ENCODE results near the gene PLB1.

Gene PLB1

GRCh38 chr2:28457237-28457636 lies 38.6 kb upstream of the PLB1 start:
- TF ChIP-seq CEBPB (IDR thresholded peaks at IDR 0.05), result no peak
- TF ChIP-seq EGR1 (IDR thresholded peaks at IDR 0.05), result no peak
- no peak for TF ChIP-seq TEAD4 (IDR thresholded peaks at IDR 0.05)
- no peak for TF ChIP-seq TAF1 (IDR thresholded peaks at IDR 0.05; ENCODE audit: low read depth)

GRCh38 chr2:28461056-28461455 lies 34.8 kb upstream of the PLB1 start:
- no peak for TF ChIP-seq CREB1 (IDR thresholded peaks at IDR 0.05; ENCODE audit: low read depth)
- no peak for TF ChIP-seq YY1 (IDR thresholded peaks at IDR 0.05; ENCODE audit: low read depth)
- no peak for TF ChIP-seq FOXM1 (IDR thresholded peaks at IDR 0.05; ENCODE audit: borderline replicate concordance, low read depth)
- TF ChIP-seq EP300 (IDR thresholded peaks at IDR 0.05; ENCODE audit: borderline replicate concordance), result no peak
- TF ChIP-seq TCF12 (IDR thresholded peaks at IDR 0.05; ENCODE audit: low read depth), result no peak
- no peak for TF ChIP-seq TAF1 (IDR thresholded peaks at IDR 0.05; ENCODE audit: low read depth)
- TF ChIP-seq USF1 (IDR thresholded peaks at IDR 0.05), result no peak
- TF ChIP-seq REST (IDR thresholded peaks at IDR 0.05; ENCODE audit: low read depth), result no peak
- TF ChIP-seq CEBPB (IDR thresholded peaks at IDR 0.05), result no peak
- TF ChIP-seq NFIC (IDR thresholded peaks at IDR 0.05), result no peak
- no peak for TF ChIP-seq RAD21 (IDR thresholded peaks at IDR 0.05; ENCODE audit: low read depth)
- no peak for TF ChIP-seq MAX (IDR thresholded peaks at IDR 0.05)

- no peak for TF ChIP-seq ZBTB7A (IDR thresholded peaks at IDR 0.05; ENCODE audit: low read depth)
- no peak for TF ChIP-seq FOXM1 (IDR thresholded peaks at IDR 0.05; ENCODE audit: borderline replicate concordance, low read depth)
- no peak for TF ChIP-seq TCF12 (IDR thresholded peaks at IDR 0.05; ENCODE audit: low read depth)
- TF ChIP-seq RAD21 (IDR thresholded peaks at IDR 0.05; ENCODE audit: low read depth), result no peak
- no peak for TF ChIP-seq CREB1 (IDR thresholded peaks at IDR 0.05; ENCODE audit: low read depth)
- TF ChIP-seq EP300 (IDR thresholded peaks at IDR 0.05; ENCODE audit: borderline replicate concordance), result no peak
- no peak for TF ChIP-seq NFIC (IDR thresholded peaks at IDR 0.05)
- TF ChIP-seq YY1 (IDR thresholded peaks at IDR 0.05; ENCODE audit: low read depth), result no peak
- TF ChIP-seq MAX (IDR thresholded peaks at IDR 0.05), result no peak
- no peak for TF ChIP-seq CEBPB (IDR thresholded peaks at IDR 0.05)
- no peak for TF ChIP-seq USF1 (IDR thresholded peaks at IDR 0.05)
- no peak for TF ChIP-seq TAF1 (IDR thresholded peaks at IDR 0.05; ENCODE audit: low read depth)
- TF ChIP-seq TEAD4 (IDR thresholded peaks at IDR 0.05), result no peak
These were observed 33.7 kb upstream of the PLB1 start for GRCh38 chr2:28462122-28462521.

- TF ChIP-seq EGR1 (IDR thresholded peaks at IDR 0.05) (no peak), YY1 (IDR thresholded peaks at IDR 0.05; ENCODE audit: low read depth) (no peak), EP300 (IDR thresholded peaks at IDR 0.05; ENCODE audit: borderline replicate concordance) (no peak), CEBPB (IDR thresholded peaks at IDR 0.05) (no peak), TEAD4 (IDR thresholded peaks at IDR 0.05) (no peak), NFIC (IDR thresholded peaks at IDR 0.05) (no peak), MAX (IDR thresholded peaks at IDR 0.05) (no peak), FOXM1 (IDR thresholded peaks at IDR 0.05; ENCODE audit: borderline replicate concordance, low read depth) (no peak), TCF12 (IDR thresholded peaks at IDR 0.05; ENCODE audit: low read depth) (no peak), REST (IDR thresholded peaks at IDR 0.05; ENCODE audit: low read depth) (no peak), ZBTB7A (IDR thresholded peaks at IDR 0.05; ENCODE audit: low read depth) (no peak), USF1 (IDR thresholded peaks at IDR 0.05) (no peak), RAD21 (IDR thresholded peaks at IDR 0.05; ENCODE audit: low read depth) (no peak), CREB1 (IDR thresholded peaks at IDR 0.05; ENCODE audit: low read depth) (no peak), TAF1 (IDR thresholded peaks at IDR 0.05; ENCODE audit: low read depth) (no peak)
These were observed 32.5 kb upstream of the PLB1 start for GRCh38 chr2:28463211-28463816.

- TF ChIP-seq TAF1 (IDR thresholded peaks at IDR 0.05; ENCODE audit: low read depth), result no peak
- TF ChIP-seq REST (IDR thresholded peaks at IDR 0.05; ENCODE audit: low read depth), result no peak
- TF ChIP-seq TEAD4 (IDR thresholded peaks at IDR 0.05), result no peak
- no peak for TF ChIP-seq EGR1 (IDR thresholded peaks at IDR 0.05)
- TF ChIP-seq YY1 (IDR thresholded peaks at IDR 0.05; ENCODE audit: low read depth), result no peak
- TF ChIP-seq USF1 (IDR thresholded peaks at IDR 0.05), result no peak
- TF ChIP-seq EP300 (IDR thresholded peaks at IDR 0.05; ENCODE audit: borderline replicate concordance), result no peak
- no peak for TF ChIP-seq CEBPB (IDR thresholded peaks at IDR 0.05)
- TF ChIP-seq MAX (IDR thresholded peaks at IDR 0.05), result no peak
- TF ChIP-seq FOXM1 (IDR thresholded peaks at IDR 0.05; ENCODE audit: borderline replicate concordance, low read depth), result no peak
- no peak for TF ChIP-seq TCF12 (IDR thresholded peaks at IDR 0.05; ENCODE audit: low read depth)
These were observed 32.0 kb upstream of the PLB1 start for GRCh38 chr2:28463893-28464292.
